T-helper 22 cell (primary cell): ENCODE results near the gene KCNN3.

Source experiments
- DNase-seq: peaks from one replicate; pipeline ENCODE4 v3.0.0-alpha.2; 2020; ENCODE audit warnings: low read depth

The KCNN3 gene

DNA sequence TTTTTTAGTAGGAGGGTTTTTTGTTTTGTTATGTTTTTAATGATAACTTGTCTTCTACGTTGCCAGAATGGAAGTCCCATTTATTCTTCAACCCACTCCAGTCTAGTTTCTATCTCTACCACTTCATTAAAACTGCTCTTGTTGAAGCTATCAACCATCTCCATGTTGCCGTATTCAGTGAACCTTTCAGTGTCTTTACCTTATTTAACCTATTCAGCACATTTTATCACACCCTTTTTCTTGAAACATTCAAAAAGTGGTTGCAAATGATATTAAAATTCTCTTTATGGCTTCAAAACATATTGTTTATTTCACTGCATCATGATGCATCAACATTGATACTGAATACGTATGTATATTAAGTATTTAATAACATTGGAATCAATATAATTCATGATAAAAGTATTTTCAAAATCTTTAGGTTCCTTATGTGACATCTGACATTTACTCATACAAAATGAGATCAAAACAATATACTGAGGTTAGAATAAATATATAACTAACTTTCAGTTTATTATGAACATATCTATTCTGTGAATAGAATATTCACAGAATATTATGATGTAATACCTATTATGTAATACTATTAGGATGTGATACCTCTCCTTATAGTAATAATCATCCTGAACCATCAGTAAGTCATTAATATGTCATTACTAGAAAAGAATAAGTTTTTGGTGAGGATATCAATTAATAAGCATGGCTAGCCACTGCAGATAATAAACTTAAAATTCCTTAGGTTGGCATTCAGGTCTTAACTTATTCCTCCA lies 210.1 kb downstream of the KCNN3 start:
- no peak for DNase-seq

DNA sequence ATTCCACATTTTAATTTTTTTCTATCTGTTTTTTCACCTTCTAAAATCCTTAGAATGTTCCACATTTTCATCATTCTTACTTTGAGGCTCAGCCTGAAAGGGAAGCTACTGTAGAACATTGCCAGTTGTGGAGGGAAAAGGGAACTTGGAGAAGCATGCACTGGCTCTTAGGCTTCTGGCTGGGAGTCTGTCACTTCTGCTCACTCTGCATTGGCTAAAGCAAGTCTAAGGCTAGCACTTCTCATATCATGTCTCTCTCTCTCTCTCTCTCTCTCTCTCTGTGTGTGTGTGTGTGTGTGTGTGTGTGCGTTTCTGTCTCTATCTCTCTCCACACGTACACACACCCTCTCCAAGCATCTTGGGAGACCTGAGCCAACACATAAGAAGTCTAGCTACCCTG lies 212.5 kb downstream of the KCNN3 start:
- DNase-seq, result no peak

DNA sequence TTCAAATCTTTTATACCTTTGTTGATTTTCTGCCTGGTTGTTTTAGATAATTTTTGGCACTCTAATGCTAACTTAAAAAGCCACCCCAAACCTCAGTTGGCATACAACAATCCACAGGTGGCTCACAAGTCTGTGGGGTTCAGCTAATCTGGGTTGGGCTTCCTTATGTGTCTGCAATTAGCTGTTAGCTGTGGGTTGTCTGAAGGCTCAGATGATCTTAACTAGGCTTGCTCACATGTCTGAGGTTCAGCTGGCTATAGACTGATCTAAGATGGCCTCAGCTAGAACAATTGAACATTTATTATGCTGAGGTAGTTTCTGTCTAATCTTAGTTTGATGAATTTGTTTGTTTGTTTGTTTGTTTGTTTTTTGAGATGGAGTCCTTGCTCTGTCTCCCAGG lies 217.2 kb downstream of the KCNN3 start:
- no peak for DNase-seq
